ENCODE data around the gene KMT2A.
"Not testable (repeated sequence)": the region's sequence is repeated elsewhere in the genome, so short reads cannot be mapped to it uniquely, and the experiment has no call there.

KMT2A gene

DNA sequence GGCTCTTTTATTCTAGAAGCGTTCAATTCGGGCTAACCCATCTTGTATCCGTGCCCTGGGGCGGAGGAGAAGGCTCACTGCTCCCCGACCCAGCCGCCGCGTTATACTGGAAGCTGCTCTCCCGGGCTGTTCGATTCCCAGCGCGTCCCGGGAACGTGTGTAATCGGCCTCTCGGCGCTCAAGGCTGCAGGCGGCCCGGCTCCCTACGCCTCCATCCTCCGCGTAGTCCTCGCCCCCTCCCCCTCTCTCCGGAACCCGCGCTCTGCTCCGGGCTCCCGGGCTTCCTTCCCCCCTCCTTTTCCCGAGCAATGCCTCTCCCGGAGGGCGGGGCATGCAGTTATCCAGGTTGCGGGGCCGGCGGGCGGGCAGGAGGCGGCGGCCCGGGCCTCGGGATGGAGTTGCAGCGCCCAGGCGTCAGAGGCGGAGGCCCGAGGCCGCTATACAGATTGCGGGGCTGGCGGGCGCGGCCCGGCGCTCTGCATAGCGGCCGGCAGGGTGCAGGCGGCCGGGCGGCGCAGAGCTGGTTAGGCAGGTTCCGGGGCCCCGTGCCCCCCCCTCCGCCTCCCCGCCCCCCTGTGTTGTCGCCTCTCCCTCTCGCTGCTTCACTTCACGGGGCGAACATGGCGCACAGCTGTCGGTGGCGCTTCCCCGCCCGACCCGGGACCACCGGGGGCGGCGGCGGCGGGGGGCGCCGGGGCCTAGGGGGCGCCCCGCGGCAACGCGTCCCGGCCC is at the start of gene KMT2A:
Gene KMT2A, plus strand, starts transcription at position 600 of the 732 bp plus-strand sequence. Its CDS starts 21 bp downstream, at position 621.
- peak; percentile 99 for DNase-seq (ENCODE audit: low read depth, low spot score)

DNA sequence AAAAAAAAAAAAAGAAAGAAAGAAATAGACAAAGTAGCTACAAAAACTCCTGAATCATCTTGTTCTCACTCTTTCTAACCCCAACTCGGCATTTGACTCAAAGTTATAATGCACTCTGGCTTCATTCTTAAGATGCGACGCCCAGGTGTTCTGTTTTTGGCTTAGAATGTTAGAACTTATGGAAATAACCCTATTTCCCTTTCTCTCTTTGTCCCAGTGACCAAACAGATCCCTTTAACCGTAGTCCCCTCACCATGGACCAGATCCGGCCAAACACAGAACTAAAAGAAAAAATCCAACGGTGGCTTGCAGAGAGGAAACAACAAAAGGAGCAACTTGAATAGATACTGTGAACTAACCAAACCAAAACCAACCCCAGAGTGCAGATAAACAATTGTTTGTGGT is 40.2 kb upstream of the KMT2A start:
- no peak for DNase-seq (ENCODE audit: low read depth, low spot score)

GRCh38 chr11:118397448-118397847 is 38.8 kb upstream of the KMT2A start:
- DNase-seq (ENCODE audit: low read depth, low spot score): no peak

GRCh38 chr11:118398791-118399559 is 37.3 kb upstream of the KMT2A start:
- DNase-seq (ENCODE audit: low read depth, low spot score): no peak

DNA sequence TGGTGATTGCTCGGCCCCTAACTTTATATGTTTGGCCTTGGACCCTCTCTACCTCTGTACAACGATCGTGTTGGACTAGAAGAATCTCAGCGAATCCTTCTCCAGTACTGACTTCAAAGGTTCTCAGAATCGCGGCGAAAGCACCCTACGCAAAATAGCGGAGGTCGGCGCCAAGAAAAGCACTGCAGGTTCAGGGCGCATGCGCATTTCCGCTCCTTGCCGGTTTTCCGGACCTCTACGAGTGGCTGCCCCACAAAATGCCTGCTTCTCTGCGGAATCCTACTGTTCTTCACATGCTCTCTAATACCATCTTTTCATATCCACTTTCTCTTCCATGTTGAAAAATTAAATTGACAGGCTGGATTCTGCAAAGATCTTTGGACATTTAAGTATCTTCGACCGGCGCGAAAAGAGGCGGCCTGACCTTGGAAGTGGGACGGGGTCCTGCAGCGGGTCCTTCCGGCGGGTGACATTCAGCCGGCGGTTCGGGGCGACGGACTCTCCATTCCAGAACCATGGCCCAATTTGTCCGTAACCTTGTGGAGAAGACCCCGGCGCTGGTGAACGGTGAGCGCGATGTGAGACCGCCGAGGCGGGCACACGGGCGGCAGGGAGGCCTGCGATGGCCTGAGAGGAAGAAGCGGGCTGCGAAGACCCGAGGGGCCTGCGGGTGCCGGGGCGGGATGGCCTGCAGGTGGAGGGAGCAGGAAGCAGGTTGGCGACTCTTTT is 35.0 kb upstream of the KMT2A start, which contains the start of gene ATP5MG:
Gene ATP5MG, plus strand, starts transcription at position 456 of the 729 bp plus-strand sequence. Its CDS starts 60 bp downstream, at position 516.
- peak; percentile 93 for DNase-seq (ENCODE audit: low read depth, low spot score)

DNA sequence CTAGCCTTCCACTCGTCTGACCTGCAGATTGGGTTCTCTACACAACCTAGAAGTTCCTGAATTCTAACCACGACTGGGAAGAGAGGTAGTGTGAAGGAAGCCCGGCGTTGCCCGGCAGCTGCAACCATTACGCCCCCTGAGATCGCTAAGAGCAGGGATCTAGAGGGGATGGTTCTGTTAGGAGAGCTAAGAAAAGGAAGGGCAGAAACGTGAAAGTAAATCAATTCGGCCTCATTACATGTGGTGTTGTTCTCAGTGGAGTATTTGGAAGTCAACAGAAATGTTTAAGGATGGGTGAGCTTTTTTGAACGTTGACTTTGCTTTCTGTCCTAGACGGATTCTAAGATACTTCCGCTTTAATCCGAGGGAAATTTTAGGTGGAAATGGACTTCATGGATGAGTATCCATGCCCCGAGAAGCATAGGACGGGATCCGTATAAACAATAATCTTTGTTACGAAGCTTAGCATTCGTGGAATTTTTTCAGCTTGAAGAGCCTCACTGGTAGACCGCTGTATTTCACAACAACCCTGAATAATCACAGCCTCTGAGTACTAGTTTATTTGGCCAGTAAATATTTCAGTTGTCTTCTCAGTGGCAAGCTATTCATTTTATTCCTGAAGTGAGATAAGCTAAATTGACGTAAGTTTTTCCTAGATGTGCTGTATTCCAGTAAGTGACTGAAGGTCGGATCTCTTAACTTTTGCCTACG is 34.3 kb upstream of the KMT2A start:
- no peak for DNase-seq (ENCODE audit: low read depth, low spot score)

GRCh38 chr11:118402594-118402993 is 33.7 kb upstream of the KMT2A start:
- not testable (repeated sequence) for DNase-seq (ENCODE audit: low read depth, low spot score)

- DNase-seq (ENCODE audit: low read depth, low spot score): no peak
These were observed 29.6 kb upstream of the KMT2A start for GRCh38 chr11:118406599-118407166.

DNA sequence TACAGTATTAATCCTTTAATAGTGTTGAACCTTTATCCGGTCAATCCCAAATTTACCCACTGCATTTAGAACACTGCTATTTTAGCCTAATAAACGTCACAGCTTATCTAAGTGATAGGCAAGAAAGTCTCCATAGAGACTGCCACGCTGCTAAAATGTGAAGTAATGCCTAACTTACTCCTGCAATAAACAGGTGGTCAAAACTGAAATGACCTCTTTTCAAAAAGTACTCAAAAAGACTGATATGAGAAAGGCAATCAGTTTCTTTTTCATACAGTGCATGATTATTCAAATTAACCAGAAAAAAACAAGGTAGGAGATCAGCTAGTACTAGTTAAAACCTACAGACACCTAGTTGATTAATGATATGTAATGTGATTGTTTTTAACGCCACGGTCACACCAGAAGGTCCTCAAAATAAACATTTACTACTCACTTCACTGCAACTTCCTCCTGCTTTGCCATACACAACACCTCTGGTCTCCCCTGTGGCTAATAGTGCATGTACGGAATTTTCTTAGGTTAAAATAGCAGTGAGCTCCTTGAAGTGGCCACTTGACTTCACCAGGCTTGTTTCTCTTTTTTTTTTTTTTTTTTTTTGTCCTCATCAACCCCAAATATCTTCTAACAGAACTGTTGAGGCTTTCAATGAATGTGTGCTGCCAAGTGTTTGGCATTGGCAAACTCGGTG is 26.1 kb upstream of the KMT2A start:
- DNase-seq (ENCODE audit: low read depth, low spot score): no peak

DNA sequence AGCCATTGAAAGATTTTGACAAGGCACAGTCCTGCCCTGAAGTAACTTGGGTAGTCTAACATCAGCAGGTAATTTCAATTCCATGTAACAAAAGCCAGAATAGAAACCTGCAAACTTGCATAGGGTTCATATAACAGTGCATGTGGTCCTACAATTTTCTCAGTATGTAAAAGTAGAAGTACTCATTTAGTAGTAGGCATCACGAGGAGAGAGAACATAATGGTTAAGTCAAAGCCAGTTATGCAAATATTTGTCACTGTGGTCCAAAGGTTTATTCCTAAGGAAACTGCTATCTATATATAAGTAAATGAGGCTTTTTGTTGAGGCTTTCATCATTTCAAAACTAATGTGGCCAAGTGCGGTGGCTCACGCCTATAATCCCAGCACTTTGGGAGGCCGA is 24.8 kb upstream of the KMT2A start:
- no peak for DNase-seq (ENCODE audit: low read depth, low spot score)

DNA sequence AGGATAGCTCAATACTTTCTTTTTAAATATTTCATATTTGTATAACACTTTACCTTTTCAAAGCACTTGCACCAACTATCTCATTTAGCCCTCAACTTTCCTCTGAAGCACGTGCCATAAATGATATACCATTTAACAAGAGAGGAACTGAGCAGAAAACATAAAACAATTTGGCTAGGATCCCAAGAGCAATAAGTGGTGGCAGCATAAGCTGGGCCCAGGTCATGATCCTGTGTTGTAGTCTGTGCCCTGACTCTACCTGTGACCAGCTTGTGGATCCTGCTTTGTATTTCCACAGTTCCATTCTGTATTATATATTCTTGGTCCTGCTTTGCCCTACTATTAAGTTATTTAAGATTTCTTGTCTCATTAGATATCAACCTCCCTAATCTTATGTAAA is 23.4 kb upstream of the KMT2A start:
- no peak for DNase-seq (ENCODE audit: low read depth, low spot score)

DNA sequence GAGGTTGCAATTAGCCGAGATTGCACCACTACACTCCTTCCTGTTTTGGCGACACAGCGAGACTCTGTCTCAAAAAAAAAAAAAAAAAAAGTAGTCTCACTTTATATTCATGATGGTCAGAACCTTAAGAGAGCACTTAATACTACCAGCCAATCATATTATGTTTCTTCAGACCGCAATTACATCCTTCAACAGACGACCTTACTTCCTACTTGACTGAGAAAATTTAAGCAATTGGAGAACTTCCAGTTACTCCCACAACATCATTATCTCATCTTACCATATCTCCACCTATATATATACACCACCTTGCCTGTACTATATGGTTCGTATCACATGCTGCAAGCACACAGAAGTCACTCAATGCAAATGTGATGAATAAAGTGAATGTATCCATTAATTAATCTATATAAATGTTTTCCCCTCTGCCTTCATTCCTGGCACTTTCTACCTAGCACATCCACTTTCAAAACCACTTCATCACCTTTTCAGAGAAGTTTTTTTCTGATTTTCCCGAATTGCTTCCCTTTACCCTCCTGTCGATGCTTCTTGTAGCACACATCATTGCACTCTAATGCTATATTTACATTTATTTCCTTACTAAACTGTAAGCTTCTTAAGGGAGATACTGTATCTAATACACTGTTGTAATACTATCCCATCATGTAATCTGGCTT is 21.1 kb upstream of the KMT2A start:
- DNase-seq (ENCODE audit: low read depth, low spot score): no peak

GRCh38 chr11:118415739-118416068 is 20.6 kb upstream of the KMT2A start:
- DNase-seq (ENCODE audit: low read depth, low spot score): peak; percentile 79

- not testable (repeated sequence) for DNase-seq (ENCODE audit: low read depth, low spot score)
These were observed 19.4 kb upstream of the KMT2A start for GRCh38 chr11:118416900-118417299.

DNA sequence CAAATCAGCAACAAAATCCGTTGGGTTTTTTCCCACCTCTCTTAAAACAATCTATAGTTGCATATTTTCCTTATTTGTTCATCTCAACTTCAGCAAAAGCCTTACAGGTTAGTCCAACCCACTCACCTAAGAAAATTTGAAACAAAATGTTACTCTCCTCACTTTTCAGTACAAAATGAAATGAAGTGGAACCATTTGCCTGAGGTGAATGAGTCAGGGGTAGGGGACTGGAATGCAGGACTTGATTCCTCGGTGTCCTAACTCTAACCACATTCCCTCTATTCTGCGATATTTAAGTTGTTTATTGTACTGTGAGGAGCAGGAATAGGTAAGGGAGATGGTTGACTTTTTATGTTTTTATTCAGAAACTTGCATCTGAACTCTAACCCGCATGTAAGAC is 18.5 kb upstream of the KMT2A start:
- no peak for DNase-seq (ENCODE audit: low read depth, low spot score)

DNA sequence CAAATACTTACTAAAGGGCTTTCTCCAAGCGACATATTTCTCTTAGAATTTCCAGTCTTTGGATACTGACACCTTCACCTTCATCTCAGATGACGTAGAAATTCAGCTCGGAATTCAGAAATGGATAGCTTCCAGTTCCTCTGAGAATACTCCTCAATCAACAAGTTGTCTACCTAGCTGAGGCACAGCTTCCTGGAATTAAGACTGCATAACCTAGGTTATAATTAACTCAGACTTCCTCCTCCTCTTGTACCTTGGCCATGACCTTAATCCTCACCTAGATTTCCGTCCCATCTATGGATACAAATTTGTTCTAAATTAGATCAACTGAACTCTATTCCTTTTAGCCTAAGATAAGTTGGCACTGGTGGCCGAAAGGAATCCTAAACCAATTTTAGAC is 17.5 kb upstream of the KMT2A start:
- no peak for DNase-seq (ENCODE audit: low read depth, low spot score)

- DNase-seq (ENCODE audit: low read depth, low spot score): no peak
These were observed 8.6 kb upstream of the KMT2A start for GRCh38 chr11:118427707-118428106.

DNA sequence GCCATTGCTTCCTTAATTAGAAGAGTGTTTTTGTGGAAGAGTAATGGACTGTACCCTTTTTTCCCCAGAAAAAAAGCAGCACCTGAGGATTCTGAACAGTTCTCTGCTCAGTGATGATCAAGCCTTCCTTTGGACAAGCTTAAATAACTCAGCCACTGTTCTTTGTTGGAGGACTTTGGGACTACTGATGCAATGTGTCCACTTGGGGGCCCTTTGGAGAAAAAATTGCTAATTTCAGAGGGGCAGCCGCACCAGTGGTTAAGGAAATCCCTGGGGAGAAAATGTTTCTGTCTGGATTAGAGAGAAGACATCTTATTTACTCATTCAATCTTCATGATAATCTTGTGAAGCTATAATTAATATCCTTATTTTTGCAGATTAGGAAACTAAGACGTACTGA is 5.3 kb upstream of the KMT2A start:
- no peak for DNase-seq (ENCODE audit: low read depth, low spot score)

GRCh38 chr11:118434123-118434552 is 2.2 kb upstream of the KMT2A start:
- DNase-seq (ENCODE audit: low read depth, low spot score): no peak
